Uterus (tissue), 4 donors: ENCODE data around the gene TYROBP. TPM values are rescaled to one million over a fixed set of nuclear protein-coding genes. Genes with fewer than 3 reads are reported as not detected.

Source experiments
- DNase-seq, 2 donors: peaks; one replicate each; pipeline ENCODE4 v3.0.0-alpha.2; 2019 to 2020
- H3K27ac ChIP-seq, 2 donors: fragments of 200-600 bp; sonication (generic); 1 replicate in 1 of 2; 2 replicates in 1 of 2; pipeline ENCODE4 v1.5.1; 2016 to 2018
- H3K27me3 ChIP-seq, 2 donors: fragments of 200-600 bp; sonication (generic); one replicate each; pipeline ENCODE4 v1.5.1; 2018 to 2019; ENCODE audit warnings: control low read depth in 1 of 2
- H3K36me3 ChIP-seq, 2 donors: fragments of 200-600 bp; sonication (generic); one replicate each; pipeline ENCODE4 v1.5.1; 2019; ENCODE audit warnings: control low read depth in 1 of 2
- H3K4me1 ChIP-seq, 2 donors: fragments of 200-600 bp; sonication (generic); one replicate each; pipeline ENCODE4 v1.5.1; 2018 to 2019; ENCODE audit warnings: control low read depth in 1 of 2
- H3K4me3 ChIP-seq, 2 donors: fragments of 200-600 bp; sonication (generic); 1 replicate in 1 of 2; 2 replicates in 1 of 2; pipeline ENCODE4 v1.5.1; 2018 to 2019; ENCODE audit warnings: mild to moderate bottlenecking in 1 of 2
- H3K9me3 ChIP-seq, 2 donors: fragments of 200-600 bp; sonication (generic); one replicate each; pipeline ENCODE4 v1.5.1; 2019; ENCODE audit warnings: control low read depth in 1 of 2
- CTCF ChIP-seq, 4 experiments: fragments of 200-600 bp in 2 of 4; fragments of 450-650 bp in 2 of 4; sonication (generic) in 2 of 4; IDR thresholded peaks; one replicate each; pipeline ENCODE4 v1.5.1; 2016 to 2019; ENCODE audit warnings: antibody characterized with exemption in 4 of 4, mild to moderate bottlenecking in 2 of 4, moderate library complexity in 1 of 4
- POLR2A ChIP-seq, 2 donors: fragments of 450-650 bp; IDR thresholded peaks; one replicate each; pipeline ENCODE4 v1.6.1; 2016; ENCODE audit warnings: antibody characterized with exemption in 2 of 2, mild to moderate bottlenecking in 1 of 2, moderate library complexity in 1 of 2
- intact Hi-C: fragments of 100-400 bp; cut with DNase I; formaldehyde crosslinking; loops from one replicate; pipeline ENCODE4 v1.15.1; 2023; ENCODE audit warnings: low total_unique reads
- total RNA-seq, 4 donors: library from RNA; depleted of rRNA in 3 of 4; stranded (reverse); fragments of >200 nt in 3 of 4; gene quantifications; one replicate each; pipeline versions ENCODE4 v1.1.0 to v1.2.4, GENCODE V29; 2014 to 2023
- donor health status: DM: yes; HTN: yes; CAD: no.

TYROBP gene
- total RNA-seq, 4 donors from 2014 or later, result 1.3 to 25.0 (median 14.9) TPM

- H3K4me1 ChIP-seq, result no peaks in the 10 kb centered on the region
- peaks cover 0 to under 1% of the 10 kb centered on the region in 2 donors for H3K27me3 ChIP-seq
- no peak overlapping the region for H3K4me3 ChIP-seq
- no peaks in the 10 kb centered on the region for H3K36me3 ChIP-seq
- intact Hi-C loops, result no loop called here
- H3K9me3 ChIP-seq, result no peaks in the 10 kb centered on the region
- H3K27ac ChIP-seq, result no peak overlapping the region
- TF ChIP-seq POLR2A (IDR thresholded peaks at IDR 0.05) (no peak), CTCF (IDR thresholded peaks at IDR 0.05) (no peak)
- DNase-seq, result no peak
Measured at GRCh38 chr19:35861640-35862160, 46.4 kb downstream of the TYROBP start.

- no peak for DNase-seq
- TF ChIP-seq POLR2A (IDR thresholded peaks at IDR 0.05), result no peak
- TF ChIP-seq CTCF (IDR thresholded peaks at IDR 0.05), result no peak
- Histone ChIP-seq H3K4me1 (no peaks in the 10 kb centered on the region), H3K4me3 (no peak overlapping the region), H3K27me3 (peaks cover 2 to 7% of the 10 kb centered on the region in 2 donors), H3K27ac (no peak overlapping the region), H3K36me3 (no peaks in the 10 kb centered on the region), H3K9me3 (no peaks in the 10 kb centered on the region)
- intact Hi-C loops, result no loop called here
Measured at GRCh38 chr19:35860818-35861639, 47.1 kb downstream of the TYROBP start.

DNA sequence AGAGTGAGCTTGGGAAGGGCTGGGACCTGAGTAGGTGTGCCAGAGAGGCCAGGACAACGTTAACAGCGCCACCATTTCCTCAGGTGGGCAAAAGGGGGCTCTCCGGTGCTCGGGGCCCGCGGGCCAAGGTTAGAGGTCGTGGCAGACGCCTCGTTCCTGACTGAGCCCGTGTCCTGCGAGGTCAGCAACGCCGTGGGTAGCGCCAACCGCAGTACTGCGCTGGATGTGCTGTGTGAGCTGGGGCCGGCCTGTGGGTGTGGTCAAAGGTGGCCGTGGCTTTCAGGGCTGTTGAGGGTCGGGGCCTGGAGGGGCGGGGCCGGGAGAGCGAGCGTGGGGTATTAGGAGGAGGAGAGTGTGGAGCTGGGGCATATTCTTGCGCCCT lies 47.7 kb downstream of the TYROBP start:
- no peaks in the 10 kb centered on the region for H3K4me1 ChIP-seq
- no peak for DNase-seq
- H3K27me3 ChIP-seq, result peaks cover 8 to 10% of the 10 kb centered on the region in 2 donors
- no peaks in the 10 kb centered on the region for H3K9me3 ChIP-seq
- TF ChIP-seq POLR2A (IDR thresholded peaks at IDR 0.05), result no peak
- TF ChIP-seq CTCF (IDR thresholded peaks at IDR 0.05), result no peak
- intact Hi-C loops, result no loop called here
- no peak overlapping the region for H3K27ac ChIP-seq
- H3K36me3 ChIP-seq, result no peaks in the 10 kb centered on the region
- no peak overlapping the region for H3K4me3 ChIP-seq

- Histone ChIP-seq H3K36me3 (no peaks in the 10 kb centered on the region), H3K4me3 (no peak overlapping the region), H3K4me1 (no peaks in the 10 kb centered on the region), H3K9me3 (no peaks in the 10 kb centered on the region), H3K27me3 (peaks cover 10 to 16% of the 10 kb centered on the region in 2 donors), H3K27ac (no peak overlapping the region)
- intact Hi-C loops, result no loop called here
- DNase-seq, result no peak
- TF ChIP-seq POLR2A (IDR thresholded peaks at IDR 0.05) (no peak), CTCF (IDR thresholded peaks at IDR 0.05) (no peak)
Measured at GRCh38 chr19:35859414-35859813, 48.7 kb downstream of the TYROBP start.

DNA sequence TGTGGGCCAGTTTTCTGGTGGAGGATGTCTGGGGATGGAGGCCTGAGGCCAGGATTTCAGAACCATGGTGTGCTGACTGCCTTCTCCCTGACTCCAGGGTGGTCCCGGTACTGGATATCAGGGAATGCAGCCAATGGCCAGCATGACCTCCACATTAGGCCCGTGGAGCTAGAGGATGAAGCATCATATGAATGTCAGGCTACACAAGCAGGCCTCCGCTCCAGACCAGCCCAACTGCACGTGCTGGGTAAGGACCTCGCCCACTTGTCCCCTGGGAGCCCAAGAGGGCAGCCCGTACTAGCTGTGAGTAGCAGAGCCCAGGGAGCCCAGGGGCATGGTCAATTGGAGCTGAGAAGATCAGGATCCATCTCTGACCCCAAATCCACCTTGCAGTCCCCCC lies 49.8 kb downstream of the TYROBP start:
- intact Hi-C loops, result no loop called here
- no peaks in the 10 kb centered on the region for H3K36me3 ChIP-seq
- H3K4me3 ChIP-seq, result no peak overlapping the region
- H3K27ac ChIP-seq, result no peak overlapping the region
- H3K9me3 ChIP-seq, result no peaks in the 10 kb centered on the region
- no peak for DNase-seq
- H3K4me1 ChIP-seq, result no peaks in the 10 kb centered on the region
- TF ChIP-seq CTCF (IDR thresholded peaks at IDR 0.05), result no peak
- TF ChIP-seq POLR2A (IDR thresholded peaks at IDR 0.05), result no peak
- H3K27me3 ChIP-seq, result peaks cover 10 to 25% of the 10 kb centered on the region in 2 donors
